SK-N-MC (cell line): ENCODE results near the gene NDUFAF2.

Experiments used
- EZH2 ChIP-seq: fragments of 200-600 bp; sonication (generic); IDR thresholded peaks from one replicate; pipeline ENCODE4 v1.6.1; 2017; ENCODE audit warnings: antibody characterized with exemption
- FOXP2 ChIP-seq: optimal IDR thresholded peaks from 2 replicates; pipeline ENCODE3; 2011; ENCODE audit warnings: mild to moderate bottlenecking, moderate library complexity; ENCODE audit not compliant: insufficient read depth; ENCODE audit errors: extremely low read length, control extremely low read depth
- POLR2AphosphoS5 ChIP-seq: IDR thresholded peaks from 2 replicates; pipeline ENCODE4 v1.6.1; 2012; ENCODE audit warnings: mild to moderate bottlenecking, low read depth, low read length, borderline replicate concordance

- TF ChIP-seq EZH2, result no peak
- no peak for TF ChIP-seq POLR2AphosphoS5
- TF ChIP-seq FOXP2, result no peak
Observed at GRCh38 chr5:61100437-61100836, 155.4 kb downstream of the NDUFAF2 start.
